GM12891 (cell line): Measurements from ENCODE around the gene NLN.
"Not testable (repeated sequence)": the region's sequence is repeated elsewhere in the genome, so short reads cannot be mapped to it uniquely, and the experiment has no call there.

Experiments
- DNase-seq: peaks from one replicate; pipeline ENCODE4 v3.0.0; 2011; ENCODE audit warnings: low spot score; ENCODE audit not compliant: insufficient read length
- FAIRE-seq: peaks from 2 replicates; lab custom pipeline; 2011; peaks lifted over from hg19 to GRCh38; lab: Jason Lieb, UNC
- PAX5 ChIP-seq: IDR thresholded peaks from 2 replicates; pipeline ENCODE4 v1.6.1; 2011; ENCODE audit warnings: low read length, moderate library complexity, mild to moderate bottlenecking; ENCODE audit not compliant: insufficient read depth, severe bottlenecking
- POLR2A ChIP-seq: IDR thresholded peaks from 2 replicates; pipeline ENCODE4 v1.6.1; 2011; ENCODE audit warnings: low read depth, low read length, control low read depth
- POLR2AphosphoS5 ChIP-seq: IDR thresholded peaks from 2 replicates; pipeline ENCODE4 v1.6.1; 2011; ENCODE audit warnings: low read depth, low read length, control low read depth
- POU2F2 ChIP-seq: IDR thresholded peaks from 2 replicates; pipeline ENCODE4 v1.6.1; 2011; ENCODE audit warnings: low read depth, mild to moderate bottlenecking, control low read depth, low read length, moderate library complexity
- SPI1 ChIP-seq: IDR thresholded peaks from 2 replicates; pipeline ENCODE4 v1.6.1; 2011; ENCODE audit warnings: low read depth, low read length, control low read depth
- TAF1 ChIP-seq: IDR thresholded peaks from 2 replicates; pipeline ENCODE4 v1.6.1; 2011; ENCODE audit warnings: low read depth, low read length, control low read depth

NLN gene

GRCh38 chr5:65837139-65837538 lies 115.1 kb downstream of the NLN start:
- DNase-seq (no peak), FAIRE-seq (no peak)
- TF ChIP-seq POLR2AphosphoS5 = no peak
- no peak for TF ChIP-seq SPI1
- TF ChIP-seq POU2F2 = no peak
- TF ChIP-seq TAF1 = no peak

GRCh38 chr5:65839170-65839569 lies 117.2 kb downstream of the NLN start:
- FAIRE-seq, DNase-seq: not testable (repeated sequence)

- TF ChIP-seq TAF1 (no peak), POLR2A (no peak), PAX5 (no peak), SPI1 (no peak), POU2F2 (no peak), POLR2AphosphoS5 (no peak)
- no peak for DNase-seq
- FAIRE-seq = no peak
Measured at GRCh38 chr5:65840071-65840470, 118.1 kb downstream of the NLN start.

- not testable (repeated sequence) for FAIRE-seq
Measured at GRCh38 chr5:65844763-65845162, 122.8 kb downstream of the NLN start.

GRCh38 chr5:65846101-65846500 lies 124.1 kb downstream of the NLN start:
- FAIRE-seq (no peak), DNase-seq (no peak)
- TF ChIP-seq POU2F2 (no peak), PAX5 (no peak), SPI1 (no peak), TAF1 (no peak), POLR2A (no peak), POLR2AphosphoS5 (no peak)

More at GRCh38 chr5:65844763-65845162, 122.8 kb downstream of the NLN start:
- not testable (repeated sequence) for DNase-seq

- DNase-seq, FAIRE-seq: not testable (repeated sequence)
Measured at GRCh38 chr5:65847019-65847418, 125.0 kb downstream of the NLN start.

GRCh38 chr5:65849918-65850317 lies 127.9 kb downstream of the NLN start:
- not testable (repeated sequence) for DNase-seq, FAIRE-seq

GRCh38 chr5:65854925-65855324 lies 132.9 kb downstream of the NLN start:
- no peak for DNase-seq
- FAIRE-seq = no peak
- TF ChIP-seq TAF1 (no peak), POLR2A (no peak), PAX5 (no peak)

GRCh38 chr5:65855766-65856315 lies 133.8 kb downstream of the NLN start:
- DNase-seq (no peak), FAIRE-seq (no peak)
- TF ChIP-seq POLR2A (no peak), POU2F2 (no peak)

- FAIRE-seq = no peak
- TF ChIP-seq SPI1 = no peak
- no peak for TF ChIP-seq PAX5
- TF ChIP-seq POLR2AphosphoS5 = no peak
- TF ChIP-seq TAF1 = no peak
- no peak for TF ChIP-seq POU2F2
- no peak for TF ChIP-seq POLR2A
Measured at GRCh38 chr5:65856520-65856919, 134.5 kb downstream of the NLN start.

GRCh38 chr5:65858316-65858715 lies 136.3 kb downstream of the NLN start:
- FAIRE-seq (no peak), DNase-seq (no peak)
- TF ChIP-seq PAX5 (no peak), POLR2A (no peak), POU2F2 (no peak), TAF1 (no peak), POLR2AphosphoS5 (no peak), SPI1 (no peak)

More at GRCh38 chr5:65856520-65856919, 134.5 kb downstream of the NLN start:
- DNase-seq = no peak

GRCh38 chr5:65861830-65862241 lies 139.8 kb downstream of the NLN start:
- FAIRE-seq (no peak), DNase-seq (no peak)
- TF ChIP-seq POU2F2 (no peak), POLR2A (no peak), SPI1 (no peak), PAX5 (no peak), TAF1 (no peak), POLR2AphosphoS5 (no peak)
